Kidney (tissue), 14 donors: ENCODE data around the gene PLAU. TPM values are rescaled to one million over a fixed set of nuclear protein-coding genes. Genes with fewer than 3 reads are reported as not detected.
"Not testable (repeated sequence)": the region's sequence is repeated elsewhere in the genome, so short reads cannot be mapped to it uniquely, and the experiment has no call there.

ENCODE experiments used
- DNase-seq, 5 donors: peaks; one replicate each; pipeline ENCODE4 v3.0.0-alpha.2; 2013 to 2020
- FAIRE-seq: peaks from 2 replicates; lab custom pipeline; 2012; peaks lifted over from hg19 to GRCh38; lab: Jason Lieb, UNC
- H3K27ac ChIP-seq, 2 donors: one replicate each; pipeline ENCODE4 v1.7.0; 2013; ENCODE audit warnings: low read depth in 2 of 2, low read length in 2 of 2, inconsistent platforms in 1 of 2
- H3K27me3 ChIP-seq: one replicate; pipeline ENCODE4 v1.7.1; 2013; ENCODE audit warnings: low read length, inconsistent platforms; ENCODE audit not compliant: control insufficient read depth, insufficient read depth
- H3K36me3 ChIP-seq, 3 donors: one replicate each; pipeline versions ENCODE4 v1.7.0 to v1.7.1; 2013; ENCODE audit warnings: low read length in 3 of 3, control low read depth in 1 of 3, inconsistent platforms in 1 of 3; ENCODE audit not compliant: insufficient read depth in 3 of 3, control insufficient read depth in 2 of 3
- H3K4me1 ChIP-seq, 3 donors: one replicate each; pipeline versions ENCODE4 v1.7.0 to v1.7.1; 2013; ENCODE audit warnings: low read length in 3 of 3, inconsistent platforms in 1 of 3, low read depth in 1 of 3; ENCODE audit not compliant: control insufficient read depth in 2 of 3, insufficient read depth in 2 of 3
- H3K4me3 ChIP-seq, 3 donors: one replicate each; pipeline versions ENCODE4 v1.7.0 to v1.8.1; 2013; ENCODE audit warnings: low read length in 3 of 3, control low read depth in 1 of 3, inconsistent platforms in 1 of 3
- H3K9ac ChIP-seq, 3 donors: one replicate each; pipeline versions ENCODE4 v1.7.0 to v1.7.1; 2013; ENCODE audit warnings: low read length in 3 of 3, control low read depth in 1 of 3, inconsistent platforms in 1 of 3
- H3K9me3 ChIP-seq, 3 donors: one replicate each; pipeline versions ENCODE4 v1.7.0 to v1.7.1; 2013; ENCODE audit warnings: low read length in 3 of 3, control low read depth in 1 of 3, inconsistent platforms in 1 of 3; ENCODE audit not compliant: control insufficient read depth in 2 of 3, insufficient read depth in 1 of 3
- CTCF ChIP-seq: IDR thresholded peaks from 3 replicates; pipeline ENCODE4 v1.5.1; 2012; ENCODE audit warnings: mild to moderate bottlenecking, moderate library complexity, borderline replicate concordance; ENCODE audit not compliant: insufficient read depth; ENCODE audit errors: extremely low read depth
- intact Hi-C: fragments of 100-400 bp; cut with DNase I; formaldehyde crosslinking; loops from one replicate; pipeline ENCODE4 v1.11.1; 2022
- polyA plus RNA-seq: library from polyadenylated mRNA; stranded (reverse); fragments of 350-450 nt; fragmentation: Illumina TruSeq; extraction: RNeasy Lipid Tissue Mini Kit (QIAGEN cat#74804); gene quantifications from one replicate; pipeline ENCODE4 v1.2.3, GENCODE V29; 2014; ENCODE audit warnings: low read depth, low replicate concordance; ENCODE audit not compliant: insufficient read depth
- total RNA-seq: library from RNA; stranded (reverse); fragmentation: NEBNext Ultra II Directional; extraction: Animal tissue kit (Norgen Biotek cat#: 25700); gene quantifications from one replicate; pipeline ENCODE4 v1.2.1, GENCODE V29; 2021
- donor health status: control.
- donor health status: control.
- donor health status: control.
- donor health status: control.
- donor health status: control.
- donor health status: DM: yes; HTN: yes; CAD: no.
- donor health status: Normal renal cell carcinoma (clear cell type).

Gene PLAU
- total and polyA plus RNA-seq, 2 donors from 2014 or later, result 40.8 to 82.5 TPM

GRCh38 chr10:73894245-73894971 is 16.5 kb upstream of the PLAU start:
- no peak for TF ChIP-seq CTCF
- H3K4me3 ChIP-seq, result no peak overlapping the region
- DNase-seq, result no peak
- no peaks in the 10 kb centered on the region for H3K36me3 ChIP-seq
- no peak overlapping the region for H3K9ac ChIP-seq
- H3K27ac ChIP-seq, result no peak overlapping the region
- intact Hi-C loops, result no loop called here
- no peaks in the 10 kb centered on the region for H3K9me3 ChIP-seq
- no peaks in the 10 kb centered on the region for H3K4me1 ChIP-seq
- H3K27me3 ChIP-seq, result no peaks in the 10 kb centered on the region
- FAIRE-seq, result no peak

GRCh38 chr10:73895381-73895780 is 15.6 kb upstream of the PLAU start:
- H3K9ac ChIP-seq, H3K9me3 ChIP-seq, intact Hi-C loops, DNase-seq, H3K36me3 ChIP-seq, H3K4me3 ChIP-seq, H3K4me1 ChIP-seq, FAIRE-seq, H3K27ac ChIP-seq, H3K27me3 ChIP-seq: not testable (repeated sequence)

GRCh38 chr10:73897693-73898092 is 13.2 kb upstream of the PLAU start:
- Histone ChIP-seq H3K4me3 (no peak overlapping the region), H3K9ac (no peak overlapping the region), H3K4me1 (no peaks in the 10 kb centered on the region), H3K9me3 (no peaks in the 10 kb centered on the region), H3K27me3 (no peaks in the 10 kb centered on the region), H3K36me3 (no peaks in the 10 kb centered on the region), H3K27ac (no peak overlapping the region)
- intact Hi-C loops, result no loop called here
- DNase-seq (no peak), FAIRE-seq (no peak)
- TF ChIP-seq CTCF, result no peak

- Histone ChIP-seq H3K27ac (no peak overlapping the region), H3K9me3 (no peaks in the 10 kb centered on the region), H3K4me1 (no peaks in the 10 kb centered on the region), H3K9ac (no peak overlapping the region), H3K27me3 (no peaks in the 10 kb centered on the region), H3K36me3 (no peaks in the 10 kb centered on the region), H3K4me3 (no peak overlapping the region)
- TF ChIP-seq CTCF, result no peak
- DNase-seq (peak in 1 of 5 donors; percentile 32), FAIRE-seq (no peak)
- intact Hi-C loops, result no loop called here
These were observed 12.1 kb upstream of the PLAU start for GRCh38 chr10:73898730-73899410.
